Measurements from ENCODE around the gene SORCS2. TPM values are rescaled to one million over a fixed set of nuclear protein-coding genes. Genes with fewer than 3 reads are reported as not detected.

SORCS2 gene
- total and polyA plus RNA-seq, 2 of the 4 experiments (the other 2 are of a cell fraction): 0.36 to 0.62 TPM

- DNase-seq (no peak), ATAC-seq (ENCODE audit: low read depth) (no peak)
- Histone ChIP-seq H3K9me3 (ENCODE audit: control insufficient read depth, insufficient read depth, low read length) (no peaks in the 10 kb centered on the region), H4K8ac (ENCODE audit: low read depth in 2 of 2, low read length in 2 of 2) (no peak overlapping the region), H4K91ac (ENCODE audit: insufficient read depth, low read depth, low read length) (no peak overlapping the region), H2AK9ac (replicated peaks; ENCODE audit: low read depth, low read length, poor library complexity) (no peak overlapping the region), H3K14ac (replicated peaks; ENCODE audit: low read depth, low read length) (no peak overlapping the region), H3K27ac (ENCODE audit: insufficient read depth, low read length) (no peak overlapping the region), H2BK15ac (ENCODE audit: low read depth, low read length) (no peak overlapping the region), H3K4me2 (ENCODE audit: low read depth, low read length) (no peak overlapping the region), H3K23ac (ENCODE audit: low read depth, low read length) (no peak overlapping the region), H3K79me1 (ENCODE audit: low read depth in 1 of 2, low read length in 2 of 2) (no peaks in the 10 kb centered on the region), H4K20me1 (ENCODE audit: insufficient read depth, low read length) (no peaks in the 10 kb centered on the region), H2BK20ac (ENCODE audit: low read depth, low read length) (no peak overlapping the region), H3K27me3 (ENCODE audit: control insufficient read depth, insufficient read depth, low read length) (peaks cover 76% of the 10 kb centered on the region), H4K5ac (ENCODE audit: low read depth, low read length) (no peak overlapping the region), H2BK120ac (ENCODE audit: low read depth, low read length) (no peak overlapping the region), H2AFZ (replicated peaks; ENCODE audit: low read length, poor library complexity) (no peak overlapping the region), H3K36me3 (ENCODE audit: control insufficient read depth, insufficient read depth, low read length) (no peaks in the 10 kb centered on the region), H3K18ac (ENCODE audit: low read depth, low read length) (no peak overlapping the region), H2BK5ac (ENCODE audit: low read depth, low read length, poor library complexity, severe bottlenecking) (no peak overlapping the region), H2AK5ac (ENCODE audit: low read depth, low read length) (no peak overlapping the region), H3K9ac (ENCODE audit: low read depth, low read length) (no peak overlapping the region), H3K4ac (ENCODE audit: low read depth, low read length) (no peak overlapping the region), H3K56ac (ENCODE audit: extremely low read depth, insufficient read depth, low read length) (no peak overlapping the region), H3K4me1 (ENCODE audit: control insufficient read depth, insufficient read depth, low read length) (no peaks in the 10 kb centered on the region), H3K4me3 (ENCODE audit: insufficient read depth, low read depth, low read length) (no peak overlapping the region), H3K9me1 (ENCODE audit: insufficient read depth, low read length) (no peaks in the 10 kb centered on the region)
- POLR2A ChIA-PET (ENCODE audit: unreplicated experiment): no interaction called here
- dilution Hi-C loops (cut with HindIII; ENCODE audit: low sequenced_read_pairs, unreplicated experiment) (no loop called here), intact Hi-C loops (cut with micrococcal nuclease) (no loop called here), in situ Hi-C loops (cut with MboI; ENCODE audit: low sequenced_read_pairs) (no loop called here)
- WGBS, 2 experiments (ENCODE audit: extremely low coverage in 2 of 2, insufficient read length in 1 of 2): 38% methylated on average over 3 of the region's 8 CpGs; no CpG with 5 or more reads in 1 of the 2 experiments
- no peak for TF ChIP-seq USF2 (IDR thresholded peaks at IDR 0.05; ENCODE audit: low read depth, low read length)
- TF ChIP-seq CHD1 (IDR thresholded peaks at IDR 0.05; ENCODE audit: low read depth, low read length): no peak
- no peak for TF ChIP-seq RAD21 (IDR thresholded peaks at IDR 0.05; ENCODE audit: low read length)
- no peak for TF ChIP-seq MXI1 (IDR thresholded peaks at IDR 0.05; ENCODE audit: borderline replicate concordance, low read depth, low read length)
- no peak for TF ChIP-seq FOS (IDR thresholded peaks at IDR 0.05; ENCODE audit: low read depth, low read length)
- no peak for TF ChIP-seq MAZ (IDR thresholded peaks at IDR 0.05; ENCODE audit: borderline replicate concordance, low read depth, low read length)
- TF ChIP-seq CTCF (conservative IDR thresholded peaks at IDR 0.05; ENCODE audit: low read depth, low read length): no peak
- TF ChIP-seq POLR2A (IDR thresholded peaks at IDR 0.05; ENCODE audit: low read depth, low read length): no peak
- no peak for TF ChIP-seq RCOR1 (IDR thresholded peaks at IDR 0.05; ENCODE audit: insufficient replicate concordance, low read length)
- TF ChIP-seq BHLHE40 (IDR thresholded peaks at IDR 0.05; ENCODE audit: low read depth, low read length): no peak
- TF ChIP-seq NFE2L2 (IDR thresholded peaks at IDR 0.05; ENCODE audit: low read depth, low read length): no peak
- TF ChIP-seq RFX5 (IDR thresholded peaks at IDR 0.05; ENCODE audit: low read depth, low read length): no peak
- CTCF ChIA-PET: no interaction called here
- no TSS peak for BruUV-seq (replicated peaks)
Measured at GRCh38 chr4:7282786-7283440, 90.6 kb downstream of the SORCS2 start.
